Right lobe of liver (tissue), 6 donors: Measurements from ENCODE around the gene CHST13. TPM values are rescaled to one million over a fixed set of nuclear protein-coding genes. Genes with fewer than 3 reads are reported as not detected.

Experiments
- ATAC-seq, 4 donors: fragments of 200-7000 bp; cut with Tn5 transposase; one replicate each; pipeline ENCODE4 v1.9.1; 2020; ENCODE audit warnings: mild to moderate bottlenecking in 4 of 4, moderate library complexity in 4 of 4
- DNase-seq, 3 donors: peaks; one replicate each; pipeline ENCODE4 v3.0.0-alpha.2; 2020
- H3K27ac ChIP-seq, 3 donors: fragments of 200-600 bp; one replicate each; pipeline ENCODE4 v1.8.0; 2022
- H3K27me3 ChIP-seq, 2 donors: fragments of 200-600 bp; one replicate each; pipeline ENCODE4 v1.8.0; 2022
- H3K36me3 ChIP-seq, 4 donors: fragments of 200-600 bp; sonication (generic) in 1 of 4; one replicate each; pipeline versions ENCODE4 v1.5.1 to v1.8.0; 2017 to 2022; ENCODE audit warnings: control low read depth in 1 of 4
- H3K4me1 ChIP-seq, 4 donors: fragments of 200-600 bp; sonication (generic) in 1 of 4; one replicate each; pipeline versions ENCODE4 v1.5.1 to v1.8.0; 2017 to 2022; ENCODE audit warnings: control low read depth in 1 of 4
- H3K4me3 ChIP-seq, 3 donors: fragments of 200-600 bp; one replicate each; pipeline ENCODE4 v1.8.0; 2022
- H3K9me3 ChIP-seq, 4 donors: fragments of 200-600 bp; sonication (generic) in 1 of 4; one replicate each; pipeline versions ENCODE4 v1.5.1 to v1.8.0; 2017 to 2022; ENCODE audit warnings: control low read depth in 1 of 4
- POLR2A ChIP-seq: fragments of 450-650 bp; IDR thresholded peaks from one replicate; pipeline ENCODE4 v1.6.1; 2017; ENCODE audit warnings: antibody characterized with exemption, mild to moderate bottlenecking
- WGBS: methylation state at CpG from one replicate; pipeline ENCODE4 v1.1.6; 2018; ENCODE audit warnings: low coverage, low lambda C conversion rate; ENCODE audit not compliant: insufficient coverage; ENCODE audit errors: missing lambda C conversion rate; 5-methylcytosine and 5-hydroxymethylcytosine counted together
- intact Hi-C, 2 donors: fragments of 100-400 bp; cut with DNase I; formaldehyde crosslinking; loops; one replicate each; pipeline versions ENCODE4 v1.11.2 to v1.14.1; 2022
- total RNA-seq, 6 experiments: library from RNA; depleted of rRNA in 2 of 6; stranded (reverse); fragments of >200 nt in 2 of 6; fragmentation: NEBNext Ultra II Directional in 3 of 6; extraction: Animal tissue kit (Norgen Biotek cat#: 25700) in 3 of 6; gene quantifications; one replicate each; pipeline versions ENCODE4 v1.1.0 to v1.2.4, GENCODE V29; 2016 to 2023
- TF ChIP-seq, protein P1 (sequence below), 4 donors: fragments of 200-600 bp in 3 of 4; fragments of 450-650 bp in 1 of 4; IDR thresholded peaks; one replicate each; pipeline versions ENCODE4 v1.5.1 to v1.8.0; 2016 to 2022; ENCODE audit warnings: antibody characterized with exemption in 4 of 4, mild to moderate bottlenecking in 2 of 4
- donor health status: DM: no; HTN: yes; CAD: no.
- donor health status: DM: no; HTN: no; CAD: no.
- donor health status: DM: no; HTN: no; CAD: no.
- donor health status: DM: no; HTN: yes; CAD: no.
- donor health status: DM: no; HTN: yes; CAD: no.

The CHST13 gene
- total RNA-seq, 6 experiments from 2014 or later = 23.5 to 48.9 (median 28.2) TPM

DNA sequence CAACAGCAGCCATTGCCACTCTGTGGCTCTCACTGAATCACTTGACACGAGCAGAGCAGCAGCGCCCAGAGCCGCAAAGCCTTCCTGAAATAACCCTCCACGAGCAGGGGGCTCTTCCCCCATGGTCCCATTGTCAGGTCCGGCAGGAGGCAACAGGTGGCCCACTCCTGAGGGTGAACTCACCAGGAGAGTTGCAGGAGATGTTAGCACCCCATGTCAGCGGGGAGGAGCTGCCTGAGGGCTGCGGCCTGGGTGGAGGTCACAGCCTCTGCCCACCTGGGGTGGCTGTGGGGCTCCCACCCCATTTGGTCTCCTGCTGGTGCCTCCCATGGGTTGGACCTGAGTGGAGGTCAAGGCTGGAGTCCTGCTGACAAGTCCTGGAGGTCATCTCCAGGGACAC, 47.1 kb downstream of the CHST13 start:
- intact Hi-C loops = no loop called here

DNA sequence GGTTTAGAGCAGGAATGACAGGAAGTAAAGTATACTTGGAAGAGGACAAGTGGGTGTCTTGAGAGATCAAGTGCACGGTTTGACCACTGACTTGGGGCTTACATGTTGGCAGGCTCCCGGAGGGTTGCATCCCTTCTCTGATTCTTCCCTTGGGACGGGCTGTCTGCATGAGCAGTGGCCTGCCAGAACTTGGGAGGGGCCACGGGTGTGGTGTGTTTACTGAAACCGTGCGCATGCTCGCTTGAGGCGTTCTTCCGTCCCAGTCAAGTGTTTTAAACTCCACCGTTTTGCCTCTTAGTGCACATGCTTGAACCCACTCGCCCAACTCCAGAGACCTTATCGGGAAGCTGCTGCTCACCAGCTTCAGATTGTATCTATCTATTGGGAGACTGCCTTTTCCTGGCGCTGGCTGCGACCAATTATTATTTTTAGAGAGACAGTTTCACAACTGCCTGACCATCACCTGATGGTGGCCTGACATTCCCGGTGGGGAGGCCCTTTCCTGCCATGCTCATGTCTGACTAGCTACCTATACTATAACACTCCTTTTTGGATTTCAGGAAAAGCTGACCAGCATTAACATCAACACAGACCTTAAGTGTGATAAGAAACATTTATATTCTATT, 49.6 kb downstream of the CHST13 start:
- no peak overlapping the region for H3K27ac ChIP-seq
- H3K9me3 ChIP-seq = no peaks in the 10 kb centered on the region
- H3K4me1 ChIP-seq = no peaks in the 10 kb centered on the region
- TF ChIP-seq, protein P1, sequence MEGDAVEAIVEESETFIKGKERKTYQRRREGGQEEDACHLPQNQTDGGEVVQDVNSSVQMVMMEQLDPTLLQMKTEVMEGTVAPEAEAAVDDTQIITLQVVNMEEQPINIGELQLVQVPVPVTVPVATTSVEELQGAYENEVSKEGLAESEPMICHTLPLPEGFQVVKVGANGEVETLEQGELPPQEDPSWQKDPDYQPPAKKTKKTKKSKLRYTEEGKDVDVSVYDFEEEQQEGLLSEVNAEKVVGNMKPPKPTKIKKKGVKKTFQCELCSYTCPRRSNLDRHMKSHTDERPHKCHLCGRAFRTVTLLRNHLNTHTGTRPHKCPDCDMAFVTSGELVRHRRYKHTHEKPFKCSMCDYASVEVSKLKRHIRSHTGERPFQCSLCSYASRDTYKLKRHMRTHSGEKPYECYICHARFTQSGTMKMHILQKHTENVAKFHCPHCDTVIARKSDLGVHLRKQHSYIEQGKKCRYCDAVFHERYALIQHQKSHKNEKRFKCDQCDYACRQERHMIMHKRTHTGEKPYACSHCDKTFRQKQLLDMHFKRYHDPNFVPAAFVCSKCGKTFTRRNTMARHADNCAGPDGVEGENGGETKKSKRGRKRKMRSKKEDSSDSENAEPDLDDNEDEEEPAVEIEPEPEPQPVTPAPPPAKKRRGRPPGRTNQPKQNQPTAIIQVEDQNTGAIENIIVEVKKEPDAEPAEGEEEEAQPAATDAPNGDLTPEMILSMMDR (IDR thresholded peaks at IDR 0.05) = no peak
- TF ChIP-seq POLR2A = no peak
- no peak for ATAC-seq
- H3K27me3 ChIP-seq = no peaks in the 10 kb centered on the region
- no peak overlapping the region for H3K4me3 ChIP-seq
- WGBS = 96% methylated on average over 12 of the region's 15 CpGs
- DNase-seq = no peak
- H3K36me3 ChIP-seq = no peaks in the 10 kb centered on the region
- intact Hi-C loops = no loop called here

More for the DNA sequence above, 47.1 kb downstream of the CHST13 start:
- no peak for TF ChIP-seq POLR2A
- TF ChIP-seq, protein P1 (IDR thresholded peaks at IDR 0.05) = no peak
- Histone ChIP-seq H3K27me3 (no peaks in the 10 kb centered on the region), H3K4me1 (no peaks in the 10 kb centered on the region), H3K9me3 (no peaks in the 10 kb centered on the region), H3K36me3 (no peaks in the 10 kb centered on the region), H3K4me3 (no peak overlapping the region), H3K27ac (no peak overlapping the region)
- WGBS = 93% methylated on average over 3 of the region's 7 CpGs
- ATAC-seq (no peak), DNase-seq (no peak)

GRCh38 chr3:126577261-126577660, 53.3 kb downstream of the CHST13 start:
- H3K9me3 ChIP-seq = no peaks in the 10 kb centered on the region
- H3K4me1 ChIP-seq = no peaks in the 10 kb centered on the region
- no peak for TF ChIP-seq POLR2A
- TF ChIP-seq, protein P1 (IDR thresholded peaks at IDR 0.05) = no peak
- no peaks in the 10 kb centered on the region for H3K36me3 ChIP-seq
- ATAC-seq = no peak
- H3K4me3 ChIP-seq = no peak overlapping the region
- H3K27ac ChIP-seq = no peak overlapping the region
- WGBS = 77% methylated on average over 2 of the region's 2 CpGs
- intact Hi-C loops = no loop called here
- no peaks in the 10 kb centered on the region for H3K27me3 ChIP-seq
- no peak for DNase-seq

- TF ChIP-seq, protein P1 (IDR thresholded peaks at IDR 0.05) = no peak
- TF ChIP-seq POLR2A = no peak
- Histone ChIP-seq H3K27ac (no peak overlapping the region), H3K36me3 (no peaks in the 10 kb centered on the region), H3K27me3 (no peaks in the 10 kb centered on the region), H3K9me3 (no peaks in the 10 kb centered on the region), H3K4me3 (no peak overlapping the region), H3K4me1 (no peaks in the 10 kb centered on the region)
- ATAC-seq = peak in 1 of 4 donors; percentile 41
- WGBS = 88% methylated on average over 3 of the region's 7 CpGs
- no peak for DNase-seq
- intact Hi-C loops = no loop called here
Observed at GRCh38 chr3:126578702-126579101, 54.7 kb downstream of the CHST13 start.

- Histone ChIP-seq H3K9me3 (no peaks in the 10 kb centered on the region), H3K4me3 (no peak overlapping the region), H3K4me1 (no peaks in the 10 kb centered on the region), H3K36me3 (no peaks in the 10 kb centered on the region), H3K27ac (no peak overlapping the region), H3K27me3 (no peaks in the 10 kb centered on the region)
- DNase-seq (no peak), ATAC-seq (no peak)
- no CpG with 5 or more reads among the region's 5 CpGs for WGBS
- TF ChIP-seq, protein P1 (IDR thresholded peaks at IDR 0.05) = no peak
- no peak for TF ChIP-seq POLR2A
- intact Hi-C loops = no loop called here
Observed at GRCh38 chr3:126580746-126581145, 56.8 kb downstream of the CHST13 start.
